HG02763 (cell line): ENCODE measurements around the gene PCNX4.

Experiments used
- ATAC-seq: cut with Tn5 transposase; IDR thresholded peaks from one replicate; pipeline ENCODE4 v1.9.1; 2021; ENCODE audit warnings: mild to moderate bottlenecking, moderate library complexity; ENCODE audit not compliant: unreplicated experiment

Gene PCNX4

GRCh38 chr14:60170948-60171347, 79.2 kb downstream of the PCNX4 start:
- no peak for ATAC-seq

GRCh38 chr14:60171690-60172089, 80.0 kb downstream of the PCNX4 start:
- no peak for ATAC-seq

GRCh38 chr14:60174352-60175254, 82.9 kb downstream of the PCNX4 start:
- ATAC-seq = no peak

- ATAC-seq = no peak
These were observed 83.7 kb downstream of the PCNX4 start for GRCh38 chr14:60175255-60175902.

GRCh38 chr14:60178164-60178563, 86.4 kb downstream of the PCNX4 start:
- ATAC-seq = no peak

- no peak for ATAC-seq
These were observed 87.1 kb downstream of the PCNX4 start for GRCh38 chr14:60178820-60179219.

- no peak for ATAC-seq
These were observed 87.7 kb downstream of the PCNX4 start for GRCh38 chr14:60179431-60179869.

- no peak for ATAC-seq
These were observed 91.4 kb downstream of the PCNX4 start for GRCh38 chr14:60183138-60183537.

GRCh38 chr14:60183741-60184140, 92.0 kb downstream of the PCNX4 start:
- peak; percentile 42 for ATAC-seq

- ATAC-seq = peak; percentile 43
These were observed 92.6 kb downstream of the PCNX4 start for GRCh38 chr14:60184146-60184904.

GRCh38 chr14:60184905-60185555, 93.3 kb downstream of the PCNX4 start:
- ATAC-seq = no peak

GRCh38 chr14:60188115-60188514, 96.4 kb downstream of the PCNX4 start:
- no peak for ATAC-seq

- no peak for ATAC-seq
These were observed 97.0 kb downstream of the PCNX4 start for GRCh38 chr14:60188696-60189095.

GRCh38 chr14:60189923-60190840, 98.5 kb downstream of the PCNX4 start:
- no peak for ATAC-seq

GRCh38 chr14:60195179-60195810, 103.6 kb downstream of the PCNX4 start:
- ATAC-seq = no peak

GRCh38 chr14:60196291-60196690, 104.6 kb downstream of the PCNX4 start:
- no peak for ATAC-seq

GRCh38 chr14:60197629-60198303, 106.0 kb downstream of the PCNX4 start:
- no peak for ATAC-seq

GRCh38 chr14:60199321-60199720, 107.6 kb downstream of the PCNX4 start:
- ATAC-seq = no peak
